ENCODE measurements around the gene B4GALT3.

DNA sequence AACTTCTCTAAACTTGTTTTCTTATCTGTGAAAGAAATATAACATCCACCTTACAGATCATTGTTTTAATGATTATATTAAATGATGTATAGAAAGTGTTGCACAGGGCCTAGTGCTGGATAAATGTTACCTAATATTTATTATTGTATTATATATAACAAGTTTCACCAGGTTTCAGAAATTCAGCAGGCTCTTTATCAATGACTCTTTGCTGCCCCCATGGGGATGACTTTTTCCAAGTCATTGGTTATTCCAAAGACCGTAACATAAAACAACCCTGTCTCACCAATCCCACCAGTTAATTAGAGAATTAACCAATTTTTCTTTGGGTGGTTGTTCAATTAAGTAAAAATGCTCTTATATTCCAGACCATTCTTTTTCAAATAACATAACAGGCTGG lies 37.5 kb downstream of the B4GALT3 start:
- TF ChIP-seq, protein P1, sequence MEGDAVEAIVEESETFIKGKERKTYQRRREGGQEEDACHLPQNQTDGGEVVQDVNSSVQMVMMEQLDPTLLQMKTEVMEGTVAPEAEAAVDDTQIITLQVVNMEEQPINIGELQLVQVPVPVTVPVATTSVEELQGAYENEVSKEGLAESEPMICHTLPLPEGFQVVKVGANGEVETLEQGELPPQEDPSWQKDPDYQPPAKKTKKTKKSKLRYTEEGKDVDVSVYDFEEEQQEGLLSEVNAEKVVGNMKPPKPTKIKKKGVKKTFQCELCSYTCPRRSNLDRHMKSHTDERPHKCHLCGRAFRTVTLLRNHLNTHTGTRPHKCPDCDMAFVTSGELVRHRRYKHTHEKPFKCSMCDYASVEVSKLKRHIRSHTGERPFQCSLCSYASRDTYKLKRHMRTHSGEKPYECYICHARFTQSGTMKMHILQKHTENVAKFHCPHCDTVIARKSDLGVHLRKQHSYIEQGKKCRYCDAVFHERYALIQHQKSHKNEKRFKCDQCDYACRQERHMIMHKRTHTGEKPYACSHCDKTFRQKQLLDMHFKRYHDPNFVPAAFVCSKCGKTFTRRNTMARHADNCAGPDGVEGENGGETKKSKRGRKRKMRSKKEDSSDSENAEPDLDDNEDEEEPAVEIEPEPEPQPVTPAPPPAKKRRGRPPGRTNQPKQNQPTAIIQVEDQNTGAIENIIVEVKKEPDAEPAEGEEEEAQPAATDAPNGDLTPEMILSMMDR (IDR thresholded peaks at IDR 0.05): peak; percentile 29 to 31
- TF ChIP-seq POLR2AphosphoS5 (IDR thresholded peaks at IDR 0.05): no peak
- no peak for TF ChIP-seq POLR2A (IDR thresholded peaks at IDR 0.05)
